Testis (tissue), 2 donors: Measurements from ENCODE around the gene ZXDC.

Experiments used
- CTCF ChIP-seq, 3 experiments: fragments of 450-650 bp in 2 of 3; fragments of 200-600 bp in 1 of 3; sonication (generic) in 1 of 3; IDR thresholded peaks; one replicate each; pipeline ENCODE4 v1.5.1; 2016 to 2019; ENCODE audit warnings: antibody characterized with exemption in 3 of 3, mild to moderate bottlenecking in 2 of 3, moderate library complexity in 1 of 3
- POLR2A ChIP-seq: fragments of 450-650 bp; IDR thresholded peaks from one replicate; pipeline ENCODE4 v1.6.1; 2017; ENCODE audit warnings: antibody characterized with exemption, mild to moderate bottlenecking, moderate library complexity

DNA sequence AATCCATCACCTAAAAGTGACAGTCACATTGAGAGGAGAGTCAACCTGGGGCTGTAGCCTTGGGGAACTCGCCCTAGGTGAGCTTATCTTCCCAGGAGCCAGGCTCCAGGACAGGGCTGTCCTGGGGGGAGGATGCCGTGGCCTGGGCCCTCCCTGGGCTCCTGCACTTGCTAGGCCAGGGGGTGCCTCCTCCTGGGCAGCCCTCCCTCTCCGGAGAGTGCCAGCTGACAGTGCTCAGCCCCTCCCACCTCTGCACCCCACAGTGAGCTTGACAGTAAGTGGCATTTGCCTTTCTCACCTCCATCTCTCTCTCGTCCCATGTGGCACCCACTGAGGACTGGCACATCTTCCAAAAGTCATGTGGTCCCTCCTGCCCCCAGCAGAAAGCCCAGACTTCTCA is 22.8 kb upstream of the ZXDC start:
- TF ChIP-seq POLR2A (no peak), CTCF (IDR thresholded peaks at IDR 0.05) (no peak)
